Fibroblast of skin of left quadriceps (primary cell): Measurements from ENCODE around the gene OR5C1.
"Not testable (repeated sequence)": the region's sequence is repeated elsewhere in the genome, so short reads cannot be mapped to it uniquely, and the experiment has no call there.

Source experiments
- DNase-seq, 2 experiments: peaks; one replicate each; pipeline ENCODE4 v3.0.0-alpha.2; 2013; ENCODE audit warnings: low read depth in 2 of 2

Gene OR5C1

GRCh38 chr9:122810306-122810946 is 21.7 kb downstream of the OR5C1 start:
- peak; percentile 40 to 47 for DNase-seq

GRCh38 chr9:122812736-122813135 is 24.0 kb downstream of the OR5C1 start:
- DNase-seq: no peak

- DNase-seq: no peak
Measured at GRCh38 chr9:122814545-122814944, 25.8 kb downstream of the OR5C1 start.

- DNase-seq: no peak
Measured at GRCh38 chr9:122815544-122815943, 26.8 kb downstream of the OR5C1 start.

- DNase-seq: no peak
Measured at GRCh38 chr9:122816163-122816867, 27.6 kb downstream of the OR5C1 start.

GRCh38 chr9:122819326-122819725 is 30.6 kb downstream of the OR5C1 start:
- no peak for DNase-seq

GRCh38 chr9:122819791-122820489 is 31.2 kb downstream of the OR5C1 start:
- no peak for DNase-seq

GRCh38 chr9:122820490-122820845 is 31.7 kb downstream of the OR5C1 start:
- DNase-seq: no peak

GRCh38 chr9:122821278-122821943 is 32.7 kb downstream of the OR5C1 start:
- DNase-seq: no peak

- DNase-seq: no peak
Measured at GRCh38 chr9:122822056-122822455, 33.3 kb downstream of the OR5C1 start.

GRCh38 chr9:122822938-122823337 is 34.2 kb downstream of the OR5C1 start:
- no peak for DNase-seq

- peak; percentile 7 to 9 for DNase-seq
Measured at GRCh38 chr9:122827761-122828093, 39.0 kb downstream of the OR5C1 start.

GRCh38 chr9:122828965-122829284 is 40.2 kb downstream of the OR5C1 start:
- DNase-seq: not testable (repeated sequence)

- no peak for DNase-seq
Measured at GRCh38 chr9:122832194-122832593, 43.5 kb downstream of the OR5C1 start.

- DNase-seq: no peak
Measured at GRCh38 chr9:122835313-122835731, 46.6 kb downstream of the OR5C1 start.

- no peak for DNase-seq
Measured at GRCh38 chr9:122837266-122837850, 48.6 kb downstream of the OR5C1 start.

- not testable (repeated sequence) for DNase-seq
Measured at GRCh38 chr9:122838441-122838840, 49.7 kb downstream of the OR5C1 start.
